PFSK-1 (cell line): ENCODE data around the gene TAF11L14.

Experiments
- FOXP2 ChIP-seq: optimal IDR thresholded peaks from 2 replicates; pipeline ENCODE3; 2011; ENCODE audit warnings: borderline replicate concordance, control low read depth, inconsistent platforms; ENCODE audit not compliant: insufficient read depth; ENCODE audit errors: extremely low read length, extremely low read depth
- POLR2AphosphoS5 ChIP-seq: IDR thresholded peaks from 2 replicates; pipeline ENCODE4 v1.6.1; 2012; ENCODE audit warnings: low read depth, mild to moderate bottlenecking, control low read depth, low read length, moderate library complexity
- SIN3A ChIP-seq: IDR thresholded peaks from 2 replicates; pipeline ENCODE4 v1.6.1; 2012; ENCODE audit warnings: mild to moderate bottlenecking, low read length, moderate library complexity, borderline replicate concordance; ENCODE audit not compliant: insufficient read depth
- TAF1 ChIP-seq: IDR thresholded peaks from 2 replicates; pipeline ENCODE4 v1.6.1; 2012; ENCODE audit warnings: low read length, control low read depth, borderline replicate concordance; ENCODE audit not compliant: insufficient read depth
- TF ChIP-seq, protein P1 (sequence below), 2 experiments: IDR thresholded peaks; 2 replicates each; pipeline versions ENCODE4 v1.6.1 to v1.8.0; 2011 to 2012; ENCODE audit warnings: low read depth in 2 of 2, low read length in 2 of 2, control low read depth in 1 of 2, inconsistent platforms in 1 of 2, mild to moderate bottlenecking in 1 of 2, moderate library complexity in 1 of 2; ENCODE audit not compliant: insufficient read depth in 1 of 2

The TAF11L14 gene

DNA sequence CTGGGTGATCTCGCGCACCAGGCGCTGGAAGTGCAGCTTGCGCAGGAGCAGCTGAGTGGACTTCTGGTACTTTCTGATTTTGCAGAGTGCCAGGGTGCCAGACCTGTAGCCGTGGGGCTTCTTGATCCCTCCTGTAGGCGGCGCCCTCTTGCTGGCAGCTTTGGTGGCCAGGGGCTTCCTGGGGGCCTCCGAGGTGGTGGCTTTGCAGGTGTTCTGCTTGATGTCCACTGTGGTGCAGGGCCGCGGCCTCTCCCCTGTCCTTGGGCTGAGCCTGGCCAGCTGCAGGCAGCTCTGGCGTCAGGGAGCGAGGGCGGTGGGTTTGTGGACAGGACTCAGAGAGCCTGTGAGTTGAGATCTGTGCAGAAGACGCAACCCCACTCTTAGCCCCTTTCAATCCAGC, 36.1 kb downstream of the TAF11L14 start:
- no peak for TF ChIP-seq POLR2AphosphoS5
- no peak for TF ChIP-seq SIN3A
- no peak for TF ChIP-seq FOXP2
- TF ChIP-seq, protein P1, sequence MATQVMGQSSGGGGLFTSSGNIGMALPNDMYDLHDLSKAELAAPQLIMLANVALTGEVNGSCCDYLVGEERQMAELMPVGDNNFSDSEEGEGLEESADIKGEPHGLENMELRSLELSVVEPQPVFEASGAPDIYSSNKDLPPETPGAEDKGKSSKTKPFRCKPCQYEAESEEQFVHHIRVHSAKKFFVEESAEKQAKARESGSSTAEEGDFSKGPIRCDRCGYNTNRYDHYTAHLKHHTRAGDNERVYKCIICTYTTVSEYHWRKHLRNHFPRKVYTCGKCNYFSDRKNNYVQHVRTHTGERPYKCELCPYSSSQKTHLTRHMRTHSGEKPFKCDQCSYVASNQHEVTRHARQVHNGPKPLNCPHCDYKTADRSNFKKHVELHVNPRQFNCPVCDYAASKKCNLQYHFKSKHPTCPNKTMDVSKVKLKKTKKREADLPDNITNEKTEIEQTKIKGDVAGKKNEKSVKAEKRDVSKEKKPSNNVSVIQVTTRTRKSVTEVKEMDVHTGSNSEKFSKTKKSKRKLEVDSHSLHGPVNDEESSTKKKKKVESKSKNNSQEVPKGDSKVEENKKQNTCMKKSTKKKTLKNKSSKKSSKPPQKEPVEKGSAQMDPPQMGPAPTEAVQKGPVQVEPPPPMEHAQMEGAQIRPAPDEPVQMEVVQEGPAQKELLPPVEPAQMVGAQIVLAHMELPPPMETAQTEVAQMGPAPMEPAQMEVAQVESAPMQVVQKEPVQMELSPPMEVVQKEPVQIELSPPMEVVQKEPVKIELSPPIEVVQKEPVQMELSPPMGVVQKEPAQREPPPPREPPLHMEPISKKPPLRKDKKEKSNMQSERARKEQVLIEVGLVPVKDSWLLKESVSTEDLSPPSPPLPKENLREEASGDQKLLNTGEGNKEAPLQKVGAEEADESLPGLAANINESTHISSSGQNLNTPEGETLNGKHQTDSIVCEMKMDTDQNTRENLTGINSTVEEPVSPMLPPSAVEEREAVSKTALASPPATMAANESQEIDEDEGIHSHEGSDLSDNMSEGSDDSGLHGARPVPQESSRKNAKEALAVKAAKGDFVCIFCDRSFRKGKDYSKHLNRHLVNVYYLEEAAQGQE (IDR thresholded peaks at IDR 0.05; ENCODE audit: insufficient read depth in 1 of 2, low read depth in 2 of 2, low read length in 2 of 2) = no peak
- no peak for TF ChIP-seq TAF1

DNA sequence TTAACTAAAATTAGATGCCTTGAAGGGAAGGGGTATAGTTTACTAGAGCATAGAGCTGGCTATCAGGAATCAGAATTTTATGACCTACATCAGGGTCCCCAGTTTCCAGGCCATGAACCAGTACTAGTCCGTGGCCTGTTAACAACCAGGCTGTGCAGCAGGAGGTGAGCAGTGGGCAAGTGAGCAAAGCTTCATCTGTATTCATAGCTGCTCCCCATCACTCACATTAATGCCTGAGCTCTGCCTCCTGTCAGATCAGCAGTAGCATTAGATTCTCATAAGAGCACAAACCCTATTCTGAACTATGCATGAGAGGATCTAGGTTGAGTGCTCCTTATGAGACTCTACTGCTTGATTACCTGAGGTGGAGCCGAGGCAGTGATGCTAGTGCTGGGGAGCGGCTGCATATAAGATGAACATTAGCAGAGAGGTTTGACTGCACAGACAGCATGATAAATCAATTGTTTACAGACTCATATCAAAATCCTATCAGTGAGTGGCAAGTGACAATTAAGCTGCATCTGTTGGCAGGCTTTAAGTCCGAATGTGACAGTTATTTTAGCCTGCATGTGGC, 44.6 kb downstream of the TAF11L14 start:
- no peak for TF ChIP-seq FOXP2
- no peak for TF ChIP-seq SIN3A
- TF ChIP-seq POLR2AphosphoS5 = no peak
- TF ChIP-seq TAF1 = no peak
- TF ChIP-seq, protein P1 (IDR thresholded peaks at IDR 0.05; ENCODE audit: insufficient read depth in 1 of 2, low read depth in 2 of 2, low read length in 2 of 2) = no peak

DNA sequence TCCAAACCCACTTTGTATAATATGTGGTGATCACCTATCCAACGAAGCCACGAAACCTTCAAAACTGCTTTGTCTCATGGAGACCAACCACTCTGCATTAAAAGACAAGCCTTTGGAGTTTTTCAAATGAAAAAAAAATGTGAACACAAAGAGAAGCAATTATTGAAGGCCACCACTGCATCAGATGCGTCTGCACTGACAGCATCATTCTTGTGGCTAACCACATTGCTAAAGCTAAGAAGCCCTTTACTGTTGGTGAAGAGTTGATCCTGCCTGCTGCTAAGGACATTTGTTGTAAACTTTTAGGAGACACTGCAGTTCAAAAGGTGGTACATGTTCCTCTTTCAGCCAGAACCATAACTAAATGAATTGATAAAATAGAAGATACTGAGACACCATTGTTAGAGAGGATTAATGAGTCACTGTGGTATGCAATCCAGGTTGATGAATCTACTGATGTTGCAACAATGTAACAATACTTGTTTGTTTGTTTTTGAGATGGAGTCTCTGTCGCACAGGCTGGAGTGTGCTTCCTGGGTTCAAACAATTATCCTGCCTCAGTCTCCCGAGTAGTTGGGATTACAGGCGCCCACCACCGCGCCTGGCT, 45.4 kb downstream of the TAF11L14 start:
- TF ChIP-seq TAF1 (no peak), POLR2AphosphoS5 (no peak), SIN3A (no peak), FOXP2 (no peak)
- TF ChIP-seq, protein P1 (IDR thresholded peaks at IDR 0.05; ENCODE audit: insufficient read depth in 1 of 2, low read depth in 2 of 2, low read length in 2 of 2) = no peak

DNA sequence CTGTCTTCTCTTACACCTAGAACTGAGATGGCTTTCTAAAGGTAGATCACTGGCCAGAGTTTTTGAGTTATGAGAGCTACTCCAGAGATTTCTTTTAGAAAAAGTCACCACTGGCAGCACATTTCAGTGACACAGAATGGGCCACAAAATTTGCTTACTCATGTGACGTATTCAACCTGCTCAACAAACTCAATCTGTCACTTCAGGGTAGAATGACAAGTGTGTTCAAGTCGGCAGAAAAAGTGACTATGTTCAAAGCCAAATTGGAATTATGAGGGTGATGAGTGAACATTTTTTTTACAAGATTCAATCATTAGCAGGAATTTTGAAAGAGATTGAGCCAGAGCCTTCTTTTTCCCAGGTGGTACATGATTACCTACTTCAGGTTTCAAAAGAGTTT, 46.5 kb downstream of the TAF11L14 start:
- TF ChIP-seq SIN3A (no peak), TAF1 (no peak), POLR2AphosphoS5 (no peak), FOXP2 (no peak)
- TF ChIP-seq, protein P1 (IDR thresholded peaks at IDR 0.05; ENCODE audit: insufficient read depth in 1 of 2, low read depth in 2 of 2, low read length in 2 of 2) = no peak
